Parathyroid adenoma (tissue), 2 donors: ENCODE data around the gene CCL11.

Source experiments
- H2AFZ ChIP-seq: fragments of 300-600 bp; sonication (generic); one replicate; pipeline ENCODE4 v1.7.0; 2017; ENCODE audit warnings: antibody characterized with exemption, mild to moderate bottlenecking
- H3K27ac ChIP-seq: fragments of 300-600 bp; sonication (generic); one replicate; pipeline ENCODE4 v1.7.0; 2017
- H3K27me3 ChIP-seq: fragments of 300-600 bp; sonication (generic); one replicate; pipeline ENCODE4 v1.7.0; 2017; ENCODE audit warnings: low read length; ENCODE audit not compliant: control insufficient read depth, insufficient read depth
- H3K36me3 ChIP-seq: fragments of 300-600 bp; sonication (generic); one replicate; pipeline ENCODE4 v1.7.0; 2017; ENCODE audit warnings: low read length; ENCODE audit not compliant: control insufficient read depth, insufficient read depth
- H3K4me1 ChIP-seq: fragments of 300-600 bp; sonication (generic); one replicate; pipeline ENCODE4 v1.7.0; 2017; ENCODE audit warnings: control low read depth
- H3K4me2 ChIP-seq: fragments of 300-600 bp; sonication (generic); one replicate; pipeline ENCODE4 v1.7.0; 2017; ENCODE audit warnings: low read length
- H3K4me3 ChIP-seq: fragments of 300-600 bp; sonication (generic); one replicate; pipeline ENCODE4 v1.7.0; 2017; ENCODE audit warnings: low read depth, low read length
- H3K79me2 ChIP-seq: fragments of 300-600 bp; sonication (generic); one replicate; pipeline ENCODE4 v1.7.0; 2017; ENCODE audit warnings: control low read depth
- H3K9ac ChIP-seq: fragments of 300-600 bp; sonication (generic); one replicate; pipeline ENCODE4 v1.7.0; 2017; ENCODE audit warnings: mild to moderate bottlenecking
- H3K9me3 ChIP-seq: fragments of 300-600 bp; sonication (generic); one replicate; pipeline ENCODE4 v1.7.0; 2017; ENCODE audit warnings: low read length; ENCODE audit not compliant: control insufficient read depth
- TF ChIP-seq, protein P1 (sequence below): fragments of 300-600 bp; sonication (generic); IDR thresholded peaks from one replicate; pipeline ENCODE4 v1.7.0; 2017; ENCODE audit warnings: antibody characterized with exemption, mild to moderate bottlenecking
- donor health status: primary hyperparathyroidism.

The CCL11 gene

GRCh38 chr17:34299027-34299426 is 13.5 kb downstream of the CCL11 start:
- no peak overlapping the region for H3K9ac ChIP-seq

GRCh38 chr17:34299956-34300577 is 14.5 kb downstream of the CCL11 start:
- no peak overlapping the region for H2AFZ ChIP-seq
- no peaks in the 10 kb centered on the region for H3K27me3 ChIP-seq
- no peak overlapping the region for H3K4me3 ChIP-seq
- TF ChIP-seq, protein P1, sequence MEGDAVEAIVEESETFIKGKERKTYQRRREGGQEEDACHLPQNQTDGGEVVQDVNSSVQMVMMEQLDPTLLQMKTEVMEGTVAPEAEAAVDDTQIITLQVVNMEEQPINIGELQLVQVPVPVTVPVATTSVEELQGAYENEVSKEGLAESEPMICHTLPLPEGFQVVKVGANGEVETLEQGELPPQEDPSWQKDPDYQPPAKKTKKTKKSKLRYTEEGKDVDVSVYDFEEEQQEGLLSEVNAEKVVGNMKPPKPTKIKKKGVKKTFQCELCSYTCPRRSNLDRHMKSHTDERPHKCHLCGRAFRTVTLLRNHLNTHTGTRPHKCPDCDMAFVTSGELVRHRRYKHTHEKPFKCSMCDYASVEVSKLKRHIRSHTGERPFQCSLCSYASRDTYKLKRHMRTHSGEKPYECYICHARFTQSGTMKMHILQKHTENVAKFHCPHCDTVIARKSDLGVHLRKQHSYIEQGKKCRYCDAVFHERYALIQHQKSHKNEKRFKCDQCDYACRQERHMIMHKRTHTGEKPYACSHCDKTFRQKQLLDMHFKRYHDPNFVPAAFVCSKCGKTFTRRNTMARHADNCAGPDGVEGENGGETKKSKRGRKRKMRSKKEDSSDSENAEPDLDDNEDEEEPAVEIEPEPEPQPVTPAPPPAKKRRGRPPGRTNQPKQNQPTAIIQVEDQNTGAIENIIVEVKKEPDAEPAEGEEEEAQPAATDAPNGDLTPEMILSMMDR = no peak
- H3K36me3 ChIP-seq = no peaks in the 10 kb centered on the region
- no peak overlapping the region for H3K4me2 ChIP-seq
- no peak overlapping the region for H3K9ac ChIP-seq
- H3K9me3 ChIP-seq = no peaks in the 10 kb centered on the region
- no peak overlapping the region for H3K27ac ChIP-seq
- no peaks in the 10 kb centered on the region for H3K4me1 ChIP-seq
- no peaks in the 10 kb centered on the region for H3K79me2 ChIP-seq

More at GRCh38 chr17:34299027-34299426, 13.5 kb downstream of the CCL11 start:
- Histone ChIP-seq H2AFZ (no peak overlapping the region), H3K4me3 (no peak overlapping the region), H3K79me2 (no peaks in the 10 kb centered on the region), H3K4me1 (no peaks in the 10 kb centered on the region), H3K27ac (no peak overlapping the region), H3K4me2 (no peak overlapping the region), H3K9me3 (no peaks in the 10 kb centered on the region), H3K27me3 (no peaks in the 10 kb centered on the region), H3K36me3 (no peaks in the 10 kb centered on the region)
- TF ChIP-seq, protein P1 = no peak

- no peaks in the 10 kb centered on the region for H3K79me2 ChIP-seq
- H3K4me2 ChIP-seq = no peak overlapping the region
- no peaks in the 10 kb centered on the region for H3K4me1 ChIP-seq
- no peak overlapping the region for H3K9ac ChIP-seq
- no peaks in the 10 kb centered on the region for H3K9me3 ChIP-seq
- H2AFZ ChIP-seq = no peak overlapping the region
- TF ChIP-seq, protein P1 = no peak
- H3K4me3 ChIP-seq = no peak overlapping the region
- no peaks in the 10 kb centered on the region for H3K27me3 ChIP-seq
- H3K27ac ChIP-seq = no peak overlapping the region
- no peaks in the 10 kb centered on the region for H3K36me3 ChIP-seq
These were observed 15.3 kb downstream of the CCL11 start for GRCh38 chr17:34300652-34301370.

GRCh38 chr17:34301986-34302385 is 16.4 kb downstream of the CCL11 start:
- Histone ChIP-seq H3K27me3 (no peaks in the 10 kb centered on the region), H3K4me2 (no peak overlapping the region), H2AFZ (no peak overlapping the region), H3K27ac (no peak overlapping the region), H3K4me3 (no peak overlapping the region), H3K9ac (no peak overlapping the region), H3K4me1 (no peaks in the 10 kb centered on the region), H3K36me3 (no peaks in the 10 kb centered on the region), H3K9me3 (no peaks in the 10 kb centered on the region), H3K79me2 (no peaks in the 10 kb centered on the region)
- TF ChIP-seq, protein P1 = no peak
